Stimulated activated CD8-positive, alpha-beta memory T cell treated with anti-CD3 and anti-CD28 coated beads, Interleukin-15, amount 100 ng/mL, for 48 hours (primary cell): ENCODE data around the gene CORT.

Experiments
- DNase-seq, 2 donors: peaks; one replicate each; pipeline ENCODE4 v3.0.0-alpha.2; 2020; ENCODE audit warnings: low read depth in 2 of 2

The CORT gene

GRCh38 chr1:10474613-10475507, 25.0 kb downstream of the CORT start, which contains the start of gene PEX14:
Gene PEX14 (plus strand): TSS chr1:10474950. CDS start chr1:10474967, 17 bp downstream.
- DNase-seq = peak; percentile 82

- no peak for DNase-seq
Measured at GRCh38 chr1:10475510-10475909, 25.7 kb downstream of the CORT start.

GRCh38 chr1:10479296-10479695, 29.5 kb downstream of the CORT start:
- DNase-seq = no peak

- DNase-seq = no peak
Measured at GRCh38 chr1:10480614-10481013, 30.8 kb downstream of the CORT start.

GRCh38 chr1:10484521-10484920, 34.7 kb downstream of the CORT start:
- no peak for DNase-seq

- DNase-seq = no peak
Measured at GRCh38 chr1:10489291-10490055, 39.6 kb downstream of the CORT start.

- DNase-seq = no peak
Measured at GRCh38 chr1:10490286-10490970, 40.6 kb downstream of the CORT start.

GRCh38 chr1:10494418-10494753, 44.6 kb downstream of the CORT start:
- DNase-seq = no peak

- peak; percentile 57 to 60 for DNase-seq
Measured at GRCh38 chr1:10494754-10495474, 45.1 kb downstream of the CORT start.

- DNase-seq = no peak
Measured at GRCh38 chr1:10495475-10495817, 45.6 kb downstream of the CORT start.

GRCh38 chr1:10495952-10496351, 46.1 kb downstream of the CORT start:
- DNase-seq = no peak

- DNase-seq = no peak
Measured at GRCh38 chr1:10497109-10497508, 47.3 kb downstream of the CORT start.

GRCh38 chr1:10498231-10498630, 48.4 kb downstream of the CORT start:
- DNase-seq = no peak
